ENCODE results near the gene DMD. TPM values are rescaled to one million over a fixed set of nuclear protein-coding genes. Genes with fewer than 3 reads are reported as not detected.

The DMD gene
- total RNA-seq, 1 experiment from 2014 or later, result 2.2 TPM

GRCh38 chrX:33178218-33178617, 33.1 kb downstream of the DMD start:
- in situ Hi-C loops (cut with HindIII; ENCODE audit: low pct_unique_long_range_greater_than_20kb, low sequenced_read_pairs), result no loop called here
- Histone ChIP-seq H3K9me3 (ENCODE audit: control insufficient read depth, insufficient read depth, low read depth, low read length) (no peaks in the 10 kb centered on the region), H3K36me3 (ENCODE audit: control insufficient read depth, insufficient read depth, low read length) (no peaks in the 10 kb centered on the region), H3K4me3 (ENCODE audit: low read depth in 2 of 2, low read length in 2 of 2) (no peak overlapping the region), H3K4me1 (ENCODE audit: control insufficient read depth, insufficient read depth, low read length) (no peaks in the 10 kb centered on the region), H3K27ac (ENCODE audit: low read length) (no peak overlapping the region), H3K27me3 (ENCODE audit: control insufficient read depth, insufficient read depth, low read length) (no peaks in the 10 kb centered on the region)
- ATAC-seq, result no peak
- intact Hi-C loops (cut with micrococcal nuclease; ENCODE audit: unreplicated experiment), result no loop called here
- TF ChIP-seq POLR2AphosphoS5 (IDR thresholded peaks at IDR 0.05; ENCODE audit: low read depth, low read length) (no peak), CTCF (IDR thresholded peaks at IDR 0.05) (no peak), SIN3A (IDR thresholded peaks at IDR 0.05; ENCODE audit: borderline replicate concordance, insufficient read depth, low read depth, low read length) (no peak), TCF7L2 (IDR thresholded peaks at IDR 0.05; ENCODE audit: low read depth, low read length) (no peak)
- TF ChIP-seq, protein P1, sequence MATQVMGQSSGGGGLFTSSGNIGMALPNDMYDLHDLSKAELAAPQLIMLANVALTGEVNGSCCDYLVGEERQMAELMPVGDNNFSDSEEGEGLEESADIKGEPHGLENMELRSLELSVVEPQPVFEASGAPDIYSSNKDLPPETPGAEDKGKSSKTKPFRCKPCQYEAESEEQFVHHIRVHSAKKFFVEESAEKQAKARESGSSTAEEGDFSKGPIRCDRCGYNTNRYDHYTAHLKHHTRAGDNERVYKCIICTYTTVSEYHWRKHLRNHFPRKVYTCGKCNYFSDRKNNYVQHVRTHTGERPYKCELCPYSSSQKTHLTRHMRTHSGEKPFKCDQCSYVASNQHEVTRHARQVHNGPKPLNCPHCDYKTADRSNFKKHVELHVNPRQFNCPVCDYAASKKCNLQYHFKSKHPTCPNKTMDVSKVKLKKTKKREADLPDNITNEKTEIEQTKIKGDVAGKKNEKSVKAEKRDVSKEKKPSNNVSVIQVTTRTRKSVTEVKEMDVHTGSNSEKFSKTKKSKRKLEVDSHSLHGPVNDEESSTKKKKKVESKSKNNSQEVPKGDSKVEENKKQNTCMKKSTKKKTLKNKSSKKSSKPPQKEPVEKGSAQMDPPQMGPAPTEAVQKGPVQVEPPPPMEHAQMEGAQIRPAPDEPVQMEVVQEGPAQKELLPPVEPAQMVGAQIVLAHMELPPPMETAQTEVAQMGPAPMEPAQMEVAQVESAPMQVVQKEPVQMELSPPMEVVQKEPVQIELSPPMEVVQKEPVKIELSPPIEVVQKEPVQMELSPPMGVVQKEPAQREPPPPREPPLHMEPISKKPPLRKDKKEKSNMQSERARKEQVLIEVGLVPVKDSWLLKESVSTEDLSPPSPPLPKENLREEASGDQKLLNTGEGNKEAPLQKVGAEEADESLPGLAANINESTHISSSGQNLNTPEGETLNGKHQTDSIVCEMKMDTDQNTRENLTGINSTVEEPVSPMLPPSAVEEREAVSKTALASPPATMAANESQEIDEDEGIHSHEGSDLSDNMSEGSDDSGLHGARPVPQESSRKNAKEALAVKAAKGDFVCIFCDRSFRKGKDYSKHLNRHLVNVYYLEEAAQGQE (IDR thresholded peaks at IDR 0.05; ENCODE audit: insufficient read depth in 1 of 2, low read depth in 2 of 2, low read length in 1 of 2), result no peak
- ChIA-PET CTCF (no interaction called here), POLR2A (no interaction called here)
- no TSS peak for BruUV-seq (replicated peaks)
- DNase-seq (ENCODE audit: low read depth, low spot score), result no peak

- ChIA-PET POLR2A (no interaction called here), CTCF (no interaction called here)
- Histone ChIP-seq H3K4me3 (ENCODE audit: low read depth in 2 of 2, low read length in 2 of 2) (no peak overlapping the region), H3K36me3 (ENCODE audit: control insufficient read depth, insufficient read depth, low read length) (no peaks in the 10 kb centered on the region), H3K4me1 (ENCODE audit: control insufficient read depth, insufficient read depth, low read length) (no peaks in the 10 kb centered on the region), H3K27me3 (ENCODE audit: control insufficient read depth, insufficient read depth, low read length) (no peaks in the 10 kb centered on the region), H3K27ac (ENCODE audit: low read length) (no peak overlapping the region), H3K9me3 (ENCODE audit: control insufficient read depth, insufficient read depth, low read depth, low read length) (no peaks in the 10 kb centered on the region)
- no TSS peak for BruUV-seq (replicated peaks)
- no peak for TF ChIP-seq SIN3A (IDR thresholded peaks at IDR 0.05; ENCODE audit: borderline replicate concordance, insufficient read depth, low read depth, low read length)
- TF ChIP-seq POLR2AphosphoS5 (IDR thresholded peaks at IDR 0.05; ENCODE audit: low read depth, low read length), result no peak
- TF ChIP-seq, protein P1 (IDR thresholded peaks at IDR 0.05; ENCODE audit: insufficient read depth in 1 of 2, low read depth in 2 of 2, low read length in 1 of 2), result no peak
- no peak for TF ChIP-seq TCF7L2 (IDR thresholded peaks at IDR 0.05; ENCODE audit: low read depth, low read length)
- TF ChIP-seq CTCF (IDR thresholded peaks at IDR 0.05), result no peak
- ATAC-seq (no peak), DNase-seq (ENCODE audit: low read depth, low spot score) (no peak)
- intact Hi-C loops (cut with micrococcal nuclease; ENCODE audit: unreplicated experiment), result no loop called here
- in situ Hi-C loops (cut with HindIII; ENCODE audit: low pct_unique_long_range_greater_than_20kb, low sequenced_read_pairs), result no loop called here
Observed at GRCh38 chrX:33175201-33175600, 36.1 kb downstream of the DMD start.

Data from Panc1 (cell line).